H1 (cell line): ENCODE data around the gene PRKCH. TPM values are rescaled to one million over a fixed set of nuclear protein-coding genes. Genes with fewer than 3 reads are reported as not detected.

Experiments
- CTCF ChIA-PET: fragments of 300-600 bp; sonication (Branson Sonifier 250); formaldehyde crosslinking; loops from one replicate; lab custom pipeline; 2021; ENCODE audit not compliant: partially characterized antibody; lab: Charles Lee
- POLR2A ChIA-PET: fragments of 300-600 bp; sonication (Branson Sonifier 250); formaldehyde crosslinking; loops from one replicate; lab custom pipeline; 2021; ENCODE audit warnings: inconsistent platforms; ENCODE audit not compliant: partially characterized antibody; lab: Charles Lee
- DNase-seq, 2 experiments: peaks; one replicate each; pipeline versions ENCODE4 v3.0.0 to v3.0.0-alpha.2; 2010 to 2022; ENCODE audit warnings: low spot score in 2 of 2, low read depth in 1 of 2, mixed read lengths in 1 of 2
- FAIRE-seq: peaks from 2 replicates; lab custom pipeline; 2011; peaks lifted over from hg19 to GRCh38; lab: Jason Lieb, UNC
- H2AFZ ChIP-seq: 2 replicates; pipeline ENCODE4 v1.8.1; 2012; ENCODE audit warnings: low read length, inconsistent platforms
- H2AK5ac ChIP-seq: 2 replicates; pipeline ENCODE4 v1.6.1; 2013; ENCODE audit warnings: low read depth, low read length
- H2BK120ac ChIP-seq: replicated peaks from 2 replicates; pipeline ENCODE3; 2013; ENCODE audit warnings: low read depth, low read length, inconsistent platforms
- H2BK12ac ChIP-seq: 2 replicates; pipeline ENCODE4 v1.6.1; 2013; ENCODE audit warnings: low read depth, low read length
- H2BK15ac ChIP-seq: 2 replicates; pipeline ENCODE4 v1.6.1; 2013; ENCODE audit warnings: low read length
- H2BK20ac ChIP-seq: 2 replicates; pipeline ENCODE4 v1.6.1; 2013; ENCODE audit warnings: low read length
- H2BK5ac ChIP-seq: 2 replicates; pipeline ENCODE4 v1.6.1; 2013; ENCODE audit warnings: low read depth, low read length
- H3K14ac ChIP-seq: 2 replicates; pipeline ENCODE4 v1.6.1; 2013; ENCODE audit warnings: inconsistent platforms; ENCODE audit not compliant: insufficient read length
- H3K18ac ChIP-seq: 2 replicates; pipeline ENCODE4 v1.6.1; 2013; ENCODE audit warnings: low read length; ENCODE audit errors: extremely low read depth
- H3K23ac ChIP-seq: 2 replicates; pipeline ENCODE4 v1.6.1; 2013; ENCODE audit warnings: inconsistent platforms; ENCODE audit not compliant: insufficient read length
- H3K23me2 ChIP-seq: 2 replicates; pipeline ENCODE4 v1.6.1; 2013; ENCODE audit warnings: low read depth, low read length
- H3K27ac ChIP-seq: 2 replicates; pipeline ENCODE4 v1.6.1; 2011; ENCODE audit warnings: low read depth, low read length, inconsistent platforms
- H3K27me3 ChIP-seq, 4 experiments: replicated peaks in 1 of 4; 1 replicate in 1 of 4; 2 replicates in 3 of 4; pipeline versions ENCODE4 v1.6.1 to v1.8.1; 2011 to 2013; ENCODE audit warnings: low read length in 3 of 4, mild to moderate bottlenecking in 3 of 4, inconsistent platforms in 2 of 4, mixed read lengths in 2 of 4, moderate library complexity in 1 of 4; ENCODE audit not compliant: control insufficient read depth in 3 of 4, insufficient read depth in 3 of 4; ENCODE audit errors: extremely low read depth in 1 of 4
- H3K36me3 ChIP-seq, 4 experiments: 2 replicates each; pipeline versions ENCODE4 v1.6.1 to v1.8.1; 2011 to 2013; ENCODE audit warnings: mild to moderate bottlenecking in 4 of 4, low read length in 3 of 4, moderate library complexity in 2 of 4, control low read depth in 1 of 4, inconsistent platforms in 1 of 4; ENCODE audit not compliant: insufficient read depth in 4 of 4, control insufficient read depth in 2 of 4
- H3K4ac ChIP-seq: replicated peaks from 2 replicates; pipeline ENCODE3; 2013; ENCODE audit warnings: low read length, low read depth, mixed read lengths, inconsistent platforms; ENCODE audit not compliant: insufficient read length
- H3K4me1 ChIP-seq, 4 experiments: replicated peaks in 1 of 4; 1 replicate in 1 of 4; 2 replicates in 3 of 4; pipeline versions ENCODE4 v1.6.1 to v1.8.1; 2011 to 2013; ENCODE audit warnings: low read length in 3 of 4, inconsistent platforms in 2 of 4, mixed read lengths in 1 of 4; ENCODE audit not compliant: insufficient read depth in 4 of 4, control insufficient read depth in 3 of 4
- H3K4me2 ChIP-seq, 2 experiments: 2 replicates each; pipeline versions ENCODE4 v1.6.1 to v1.8.1; 2011 to 2013; ENCODE audit warnings: low read depth in 2 of 2, low read length in 2 of 2, control low read depth in 1 of 2, inconsistent platforms in 1 of 2, mild to moderate bottlenecking in 1 of 2; ENCODE audit not compliant: insufficient read depth in 1 of 2
- H3K4me3 ChIP-seq, 4 experiments: fragments of 200-600, 300-600 bp in 1 of 4; sonication (generic), shearing (Covaris generic), sonication (Bioruptor Twin) in 1 of 4; 2 replicates each; pipeline versions ENCODE4 v1.5.1 to v1.8.1; 2011 to 2016; ENCODE audit warnings: low read length in 4 of 4, low read depth in 3 of 4, control low read depth in 2 of 4, inconsistent platforms in 2 of 4, mild to moderate bottlenecking in 2 of 4, mixed read lengths in 1 of 4, moderate library complexity in 1 of 4; ENCODE audit not compliant: insufficient read depth in 2 of 4; ENCODE audit errors: extremely low read depth in 1 of 4
- H3K56ac ChIP-seq: replicated peaks from 2 replicates; pipeline ENCODE3; 2013; ENCODE audit warnings: low read depth, mild to moderate bottlenecking, mixed read lengths, low read length, inconsistent platforms; ENCODE audit not compliant: insufficient read length
- H3K79me1 ChIP-seq: 2 replicates; pipeline ENCODE4 v1.6.1; 2013; ENCODE audit warnings: low read depth, low read length, control low read depth
- H3K79me2 ChIP-seq, 2 experiments: 2 replicates each; pipeline versions ENCODE4 v1.6.1 to v1.8.1; 2012 to 2013; ENCODE audit warnings: low read length in 2 of 2, mild to moderate bottlenecking in 2 of 2, inconsistent platforms in 1 of 2; ENCODE audit not compliant: insufficient read depth in 2 of 2, control insufficient read depth in 1 of 2
- H3K9ac ChIP-seq, 4 experiments: replicated peaks in 1 of 4; 1 replicate in 1 of 4; 2 replicates in 3 of 4; pipeline versions ENCODE4 v1.6.1 to v1.8.1; 2011 to 2013; ENCODE audit warnings: low read depth in 3 of 4, low read length in 3 of 4, control low read depth in 2 of 4, mild to moderate bottlenecking in 2 of 4, moderate library complexity in 2 of 4, inconsistent platforms in 1 of 4; ENCODE audit errors: extremely low read depth in 1 of 4
- H3K9me3 ChIP-seq, 2 experiments: 2 replicates each; pipeline versions ENCODE4 v1.6.1 to v1.8.1; 2012 to 2013; ENCODE audit warnings: mild to moderate bottlenecking in 2 of 2, moderate library complexity in 2 of 2, control low read depth in 1 of 2, inconsistent platforms in 1 of 2, low read depth in 1 of 2, low read length in 1 of 2, mixed read lengths in 1 of 2; ENCODE audit not compliant: insufficient read depth in 2 of 2
- H4K20me1 ChIP-seq, 2 experiments: replicated peaks in 1 of 2; 2 replicates each; pipeline versions ENCODE3 to v1.8.1; 2011 to 2013; ENCODE audit warnings: inconsistent platforms in 2 of 2, low read length in 2 of 2, mild to moderate bottlenecking in 1 of 2; ENCODE audit not compliant: insufficient read depth in 2 of 2, control insufficient read depth in 1 of 2
- H4K5ac ChIP-seq: 2 replicates; pipeline ENCODE4 v1.6.1; 2013; ENCODE audit warnings: low read length, low read depth, mixed read lengths, inconsistent platforms; ENCODE audit not compliant: insufficient read length
- H4K8ac ChIP-seq: 2 replicates; pipeline ENCODE4 v1.8.0; 2013; ENCODE audit warnings: mild to moderate bottlenecking, moderate library complexity, low read length, inconsistent platforms; ENCODE audit not compliant: insufficient read depth; ENCODE audit errors: extremely low read depth
- H4K91ac ChIP-seq: replicated peaks from 2 replicates; pipeline ENCODE3; 2013; ENCODE audit warnings: low read length, mixed read lengths, inconsistent platforms; ENCODE audit not compliant: insufficient read length
- ASH2L ChIP-seq: fragments of 200-600, 300-600 bp; sonication (generic); IDR thresholded peaks from one replicate; pipeline ENCODE4 v1.7.1; 2017; ENCODE audit warnings: low read length
- BRCA1 ChIP-seq: IDR thresholded peaks from 2 replicates; pipeline ENCODE4 v1.6.1; 2012; ENCODE audit warnings: low read depth, low read length, improper control_type of control experiment
- EZH2 ChIP-seq: fragments of 200-600 bp; sonication (generic); IDR thresholded peaks from 2 replicates; pipeline ENCODE4 v1.7.1; 2012; ENCODE audit warnings: low read depth, mild to moderate bottlenecking, moderate library complexity, low read length, inconsistent platforms; ENCODE audit not compliant: severe bottlenecking
- HDAC2 ChIP-seq, 2 experiments: fragments of 300-600 bp in 1 of 2; sonication (generic) in 1 of 2; IDR thresholded peaks; 2 replicates each; pipeline ENCODE4 v1.6.1; 2011 to 2012; ENCODE audit warnings: low read depth in 2 of 2, low read length in 2 of 2, mild to moderate bottlenecking in 2 of 2, moderate library complexity in 2 of 2, borderline replicate concordance in 1 of 2, inconsistent platforms in 1 of 2
- SIRT6 ChIP-seq: IDR thresholded peaks from one replicate; pipeline ENCODE4 v1.7.1; 2012; ENCODE audit warnings: low read length, inconsistent platforms
- WGBS, 2 experiments: shearing (Covaris generic) in 1 of 2; methylation state at CpG; one replicate each; pipeline versions ENCODE4 v1.1.6 to v1.1.7; 2013 to 2015; ENCODE audit warnings: low lambda C conversion rate in 2 of 2, mixed read lengths in 2 of 2, inconsistent platforms in 1 of 2, low coverage in 1 of 2, missing lambda C conversion rate in 1 of 2; ENCODE audit not compliant: insufficient replicate concordance in 2 of 2, insufficient coverage in 1 of 2, insufficient read length in 1 of 2; ENCODE audit errors: extremely low coverage in 1 of 2, missing lambda C conversion rate in 1 of 2; 5-methylcytosine and 5-hydroxymethylcytosine counted together
- polyA plus RNA-seq, 7 experiments: library from polyadenylated mRNA; depleted of rRNA in 3 of 7; stranded (reverse) in 5 of 7; unstranded in 2 of 7; fragments of >200 nt in 5 of 7; fragments of 200-250 nt in 2 of 7; gene quantifications; 1 replicate in 5 of 7; 2 replicates in 1 of 7; 4 replicates in 1 of 7; pipeline versions ENCODE4 v1.2.1 to v1.2.3, GENCODE V29; 2011 to 2013; ENCODE audit warnings: missing spikeins in 2 of 7, mixed read lengths in 2 of 7
- total RNA-seq: library from RNA; stranded (reverse); fragmentation: NEBNext Ultra II Directional; extraction: Animal tissue kit (Norgen Biotek cat#: 25700); gene quantifications from 2 replicates; pipeline ENCODE4 v1.2.1, GENCODE V29; 2021

Gene PRKCH
- total and polyA plus RNA-seq, 2 of the 8 experiments (the other 6 are each of a cell fraction or from before 2014, with no cell fraction given) = 6.4 to 7.0 TPM

DNA sequence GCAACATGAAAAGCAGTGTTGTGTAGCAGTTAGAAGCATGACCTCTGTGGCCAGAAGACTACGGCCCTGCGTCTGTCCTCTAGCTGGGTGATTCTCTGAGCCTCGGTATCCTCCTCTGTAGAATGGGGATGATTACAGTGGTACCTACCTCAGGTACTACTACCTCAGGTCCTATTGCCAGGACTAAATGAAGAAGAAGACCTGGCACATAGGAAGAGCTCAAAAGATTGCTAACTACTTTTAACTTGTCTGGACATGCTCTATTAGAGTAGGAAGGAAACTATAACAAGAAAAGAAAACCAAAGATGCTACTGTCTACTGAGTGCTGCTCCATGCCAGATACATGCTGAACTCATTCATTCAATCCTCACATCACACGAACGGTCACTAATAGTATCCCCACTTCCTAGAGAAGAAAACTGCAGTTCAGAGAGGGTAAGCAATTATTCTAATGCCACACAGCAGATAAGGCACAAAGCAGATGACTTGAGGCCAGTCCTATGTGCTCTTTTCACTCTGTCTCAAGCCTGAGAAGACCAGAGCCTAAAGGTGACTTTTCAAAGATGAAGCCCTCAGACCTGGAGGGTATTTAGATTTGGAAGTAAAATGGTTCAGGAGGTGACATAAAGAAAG, 265.8 kb downstream of the PRKCH start:
- WGBS, 2 experiments = 87% methylated on average over 5 of the region's 5 CpGs; no CpG with 5 or more reads in 1 of the 2 experiments
- Histone ChIP-seq H2BK120ac (no peak overlapping the region), H3K23me2 (no peaks in the 10 kb centered on the region), H3K27ac (no peak overlapping the region), H3K56ac (no peak overlapping the region), H2AK5ac (no peak overlapping the region), H3K4me1 (peaks cover 0 to 2% (median 0%) of the 10 kb centered on the region in 4 experiments; a peak in 1 of 7 replicates), H3K9ac (no peak overlapping the region), H3K79me2 (no peaks in the 10 kb centered on the region), H3K4ac (no peak overlapping the region), H4K5ac (no peak overlapping the region), H3K14ac (no peak overlapping the region), H3K23ac (no peak overlapping the region), H2BK15ac (no peak overlapping the region), H2BK12ac (no peak overlapping the region), H3K27me3 (no peaks in the 10 kb centered on the region), H3K9me3 (no peaks in the 10 kb centered on the region), H3K4me3 (no peak overlapping the region), H4K20me1 (no peaks in the 10 kb centered on the region), H4K91ac (no peak overlapping the region), H2BK20ac (no peak overlapping the region), H2AFZ (no peak overlapping the region), H3K36me3 (no peaks in the 10 kb centered on the region), H3K18ac (no peak overlapping the region), H4K8ac (no peak overlapping the region), H3K4me2 (no peak overlapping the region), H3K79me1 (no peaks in the 10 kb centered on the region), H2BK5ac (no peak overlapping the region)
- DNase-seq = peak in 1 of 2 experiments; percentile 13
- FAIRE-seq = no peak
- no peak for TF ChIP-seq EZH2
- no peak for TF ChIP-seq SIRT6
- no peak for TF ChIP-seq ASH2L
- TF ChIP-seq HDAC2 (IDR thresholded peaks at IDR 0.05; ENCODE audit: borderline replicate concordance in 1 of 2, low read depth in 2 of 2, low read length in 2 of 2) = no peak; a peak in 1 of 4 replicates
- TF ChIP-seq BRCA1 = no peak
- POLR2A ChIA-PET = no interaction called here
- CTCF ChIA-PET = interaction anchor here (2.8 kb wide), 1 partner anchor 18 kb away, joined by 10 read pairs; no protein-coding TSS in a partner anchor
